Loucy (cell line): ENCODE results near the gene ASPHD1.

Source experiments
- H2AFZ ChIP-seq: fragments of 200-600 bp; sonication (generic); 2 replicates; pipeline ENCODE4 v1.6.0; 2016; ENCODE audit warnings: antibody characterized with exemption, mild to moderate bottlenecking, low read length, moderate library complexity
- H3F3A ChIP-seq: fragments of 200-600 bp; 2 replicates; pipeline ENCODE4 v1.6.0; 2016; ENCODE audit warnings: antibody characterized with exemption, low read depth, mild to moderate bottlenecking
- H3K27me3 ChIP-seq: fragments of 200-600 bp; sonication (generic); 2 replicates; pipeline ENCODE4 v1.6.1; 2014; ENCODE audit warnings: low read length, mild to moderate bottlenecking; ENCODE audit not compliant: insufficient read depth, poor library complexity, severe bottlenecking
- H3K36me3 ChIP-seq: fragments of 200-600 bp; sonication (generic); 2 replicates; pipeline ENCODE4 v1.6.1; 2016; ENCODE audit warnings: low read length; ENCODE audit not compliant: insufficient read depth
- H3K4me1 ChIP-seq: fragments of 200-600 bp; sonication (generic); 2 replicates; pipeline ENCODE4 v1.5.1; 2014; ENCODE audit warnings: low read length, mild to moderate bottlenecking; ENCODE audit not compliant: insufficient read depth, poor library complexity, severe bottlenecking
- H3K4me2 ChIP-seq: fragments of 200-600 bp; sonication (generic); 2 replicates; pipeline ENCODE4 v1.6.0; 2014; ENCODE audit warnings: antibody characterized with exemption, low read length, low read depth, mild to moderate bottlenecking; ENCODE audit not compliant: poor library complexity, severe bottlenecking
- H3K4me3 ChIP-seq: fragments of 200-600 bp; sonication (generic); 2 replicates; pipeline ENCODE4 v1.5.1; 2014; ENCODE audit warnings: low read length, mild to moderate bottlenecking, mixed read lengths; ENCODE audit not compliant: poor library complexity, severe bottlenecking
- H3K79me2 ChIP-seq: fragments of 200-600 bp; sonication (generic); 2 replicates; pipeline ENCODE4 v1.6.1; 2014; ENCODE audit warnings: low read length; ENCODE audit not compliant: insufficient read depth
- H3K9ac ChIP-seq: fragments of 200-600 bp; sonication (generic); 2 replicates; pipeline ENCODE4 v1.6.0; 2014; ENCODE audit warnings: mild to moderate bottlenecking, low read depth, low read length, moderate library complexity; ENCODE audit not compliant: poor library complexity, severe bottlenecking
- H3K9me2 ChIP-seq: fragments of 200-600 bp; sonication (generic); replicated peaks from 2 replicates; pipeline ENCODE4 v1.6.1; 2016; ENCODE audit warnings: low read depth, low read length, mixed read lengths
- H3K9me3 ChIP-seq: fragments of 200-600 bp; sonication (generic); 2 replicates; pipeline ENCODE4 v1.6.1; 2014; ENCODE audit warnings: mild to moderate bottlenecking, antibody characterized with exemption, low read length, low read depth; ENCODE audit not compliant: insufficient read depth
- H4K20me1 ChIP-seq: fragments of 200-600 bp; sonication (generic); 2 replicates; pipeline ENCODE4 v1.6.0; 2014; ENCODE audit warnings: antibody characterized with exemption, low read length, mild to moderate bottlenecking; ENCODE audit not compliant: insufficient read depth, poor library complexity, severe bottlenecking
- EZH2phosphoT487 ChIP-seq: fragments of 200-600 bp; IDR thresholded peaks from 2 replicates; pipeline ENCODE4 v1.6.1; 2018; ENCODE audit warnings: antibody characterized with exemption, mild to moderate bottlenecking, moderate library complexity, borderline replicate concordance
- TF ChIP-seq, protein P1 (sequence below): fragments of 200-600 bp; sonication (generic); conservative IDR thresholded peaks from 2 replicates; pipeline ENCODE4 v1.5.1; 2014; ENCODE audit warnings: mild to moderate bottlenecking, antibody characterized with exemption, low read length

Gene ASPHD1

GRCh38 chr16:29899516-29900101, 679 bp upstream of the ASPHD1 start, which contains the start of gene SEZ6L2:
Gene SEZ6L2, minus strand, starts transcription at chr16:29899550. Its CDS starts 531 bp downstream, at chr16:29899019.
- Histone ChIP-seq H3K9me3 (no peaks in the 10 kb centered on the region), H3K4me2 (peak within 1 kb of the TSS; percentile 66), H3K27me3 (no peaks in the 10 kb centered on the region), H3K4me3 (peak within 1 kb of the TSS; percentile 70), H3K36me3 (no peaks in the 10 kb centered on the region), H2AFZ (peak within 1 kb of the TSS; percentile 55; the same call in 1 of the 2 replicates), H4K20me1 (peaks cover 12% of the 10 kb centered on the region), H3K79me2 (no peaks in the 10 kb centered on the region), H3K9ac (no peak within 1 kb of the TSS), H3K9me2 (no peaks in the 10 kb centered on the region), H3F3A (no peaks in the 10 kb centered on the region), H3K4me1 (peaks cover 13% of the 10 kb centered on the region)
- TF ChIP-seq, protein P1, sequence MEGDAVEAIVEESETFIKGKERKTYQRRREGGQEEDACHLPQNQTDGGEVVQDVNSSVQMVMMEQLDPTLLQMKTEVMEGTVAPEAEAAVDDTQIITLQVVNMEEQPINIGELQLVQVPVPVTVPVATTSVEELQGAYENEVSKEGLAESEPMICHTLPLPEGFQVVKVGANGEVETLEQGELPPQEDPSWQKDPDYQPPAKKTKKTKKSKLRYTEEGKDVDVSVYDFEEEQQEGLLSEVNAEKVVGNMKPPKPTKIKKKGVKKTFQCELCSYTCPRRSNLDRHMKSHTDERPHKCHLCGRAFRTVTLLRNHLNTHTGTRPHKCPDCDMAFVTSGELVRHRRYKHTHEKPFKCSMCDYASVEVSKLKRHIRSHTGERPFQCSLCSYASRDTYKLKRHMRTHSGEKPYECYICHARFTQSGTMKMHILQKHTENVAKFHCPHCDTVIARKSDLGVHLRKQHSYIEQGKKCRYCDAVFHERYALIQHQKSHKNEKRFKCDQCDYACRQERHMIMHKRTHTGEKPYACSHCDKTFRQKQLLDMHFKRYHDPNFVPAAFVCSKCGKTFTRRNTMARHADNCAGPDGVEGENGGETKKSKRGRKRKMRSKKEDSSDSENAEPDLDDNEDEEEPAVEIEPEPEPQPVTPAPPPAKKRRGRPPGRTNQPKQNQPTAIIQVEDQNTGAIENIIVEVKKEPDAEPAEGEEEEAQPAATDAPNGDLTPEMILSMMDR, result peak; percentile 16; the same call in 1 of the 2 replicates
- no peak for TF ChIP-seq EZH2phosphoT487

DNA sequence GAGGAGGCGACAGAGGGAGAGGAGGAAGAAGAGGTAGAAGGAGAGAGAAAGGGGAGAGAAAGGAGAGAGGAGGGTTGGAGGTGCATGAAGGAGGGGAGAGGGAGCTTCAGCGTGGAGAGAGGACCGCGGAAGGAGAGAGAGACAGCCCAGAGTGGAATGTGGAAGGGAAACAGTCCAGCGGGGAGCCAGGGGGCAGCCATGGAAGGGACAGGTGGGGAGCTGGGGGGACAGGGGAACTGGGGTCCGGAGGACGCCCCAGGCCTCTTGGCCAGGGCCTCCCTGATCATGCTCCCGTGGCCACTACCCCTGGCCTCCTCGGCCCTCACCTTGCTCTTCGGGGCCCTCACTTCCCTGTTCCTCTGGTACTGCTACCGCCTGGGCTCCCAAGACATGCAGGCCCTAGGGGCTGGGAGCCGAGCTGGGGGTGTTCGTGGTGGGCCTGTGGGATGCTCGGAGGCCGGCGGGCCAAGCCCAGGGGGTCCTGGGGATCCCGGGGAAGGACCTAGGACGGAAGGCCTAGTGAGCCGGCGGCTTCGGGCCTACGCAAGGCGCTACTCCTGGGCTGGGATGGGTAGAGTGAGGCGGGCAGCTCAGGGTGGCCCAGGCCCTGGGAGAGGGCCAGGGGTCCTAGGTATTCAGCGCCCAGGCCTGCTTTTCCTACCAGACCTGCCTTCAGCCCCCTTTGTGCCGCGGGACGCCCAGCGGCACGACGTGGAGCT, 759 bp downstream of the ASPHD1 start:
- Histone ChIP-seq H3K4me3 (peak overlapping the region; percentile 70), H3K36me3 (no peaks in the 10 kb centered on the region), H4K20me1 (peaks cover 12% of the 10 kb centered on the region), H3K4me1 (peaks cover 13% of the 10 kb centered on the region), H3F3A (no peaks in the 10 kb centered on the region), H3K79me2 (no peaks in the 10 kb centered on the region), H3K27me3 (no peaks in the 10 kb centered on the region), H3K9ac (no peak overlapping the region), H3K4me2 (peak overlapping the region; percentile 66), H2AFZ (no peak overlapping the region), H3K9me2 (no peaks in the 10 kb centered on the region), H3K9me3 (no peaks in the 10 kb centered on the region)
- TF ChIP-seq EZH2phosphoT487, result no peak

DNA sequence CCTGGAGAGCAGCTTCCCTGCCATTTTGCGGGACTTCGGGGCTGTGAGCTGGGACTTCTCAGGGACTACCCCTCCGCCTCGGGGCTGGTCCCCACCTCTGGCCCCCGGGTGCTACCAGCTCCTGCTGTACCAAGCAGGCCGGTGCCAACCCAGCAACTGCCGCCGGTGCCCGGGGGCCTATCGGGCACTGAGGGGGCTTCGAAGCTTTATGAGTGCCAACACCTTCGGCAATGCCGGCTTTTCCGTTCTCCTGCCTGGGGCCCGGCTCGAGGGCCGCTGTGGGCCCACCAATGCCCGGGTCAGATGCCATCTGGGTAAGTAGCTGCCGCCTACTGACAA, 1.3 kb downstream of the ASPHD1 start:
- Histone ChIP-seq H3K4me2 (no peak overlapping the region), H3F3A (no peaks in the 10 kb centered on the region), H4K20me1 (peaks cover 12% of the 10 kb centered on the region), H2AFZ (no peak overlapping the region), H3K9me2 (no peaks in the 10 kb centered on the region), H3K4me3 (no peak overlapping the region), H3K9ac (no peak overlapping the region), H3K36me3 (no peaks in the 10 kb centered on the region), H3K27me3 (no peaks in the 10 kb centered on the region), H3K4me1 (peaks cover 13% of the 10 kb centered on the region), H3K79me2 (no peaks in the 10 kb centered on the region), H3K9me3 (no peaks in the 10 kb centered on the region)
- TF ChIP-seq, protein P1, result no peak
- TF ChIP-seq EZH2phosphoT487, result no peak
